Measurements from ENCODE around the gene RHBDF2. TPM values are rescaled to one million over a fixed set of nuclear protein-coding genes. Genes with fewer than 3 reads are reported as not detected.

The RHBDF2 gene
- total RNA-seq, 1 donor from 2014 or later = 30.7 TPM

DNA sequence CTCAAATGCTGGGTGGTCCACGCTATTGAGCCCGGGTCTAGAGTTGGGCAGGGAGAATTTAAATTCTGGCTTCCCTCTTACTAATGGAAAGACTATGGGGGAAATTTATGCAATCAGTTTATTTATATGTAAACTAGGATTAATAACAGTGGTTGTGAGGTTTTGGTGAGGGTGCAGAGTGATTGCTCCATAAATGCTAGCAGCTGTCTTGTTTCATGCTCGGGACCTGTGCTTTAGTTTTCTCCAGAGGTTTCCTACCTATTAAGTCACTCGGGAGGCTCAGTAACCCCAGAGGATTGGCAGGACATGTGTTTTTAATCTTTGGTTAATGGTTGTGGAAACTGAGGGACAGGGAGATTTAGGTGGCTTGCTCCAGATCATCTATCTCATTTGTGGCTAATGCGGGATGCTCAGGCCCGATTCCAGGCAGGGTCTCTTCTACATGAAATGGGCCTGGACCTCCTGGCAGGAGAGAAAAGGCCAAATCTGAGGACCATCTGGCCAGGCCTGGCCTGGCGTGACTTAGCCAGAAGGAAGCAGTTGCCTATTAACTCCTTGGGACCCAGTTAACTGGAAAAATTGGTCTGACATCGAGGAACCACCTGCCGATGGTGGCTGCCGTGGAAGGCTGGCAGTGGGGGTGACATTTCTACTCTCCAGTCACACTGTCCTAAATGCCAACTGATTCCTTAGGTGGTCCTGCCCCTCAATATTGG, 40.7 kb upstream of the RHBDF2 start:
- FAIRE-seq (no peak), DNase-seq (ENCODE audit: low read depth) (no peak)
- Histone ChIP-seq H3K79me2 (ENCODE audit: insufficient read depth, low read length) (no peaks in the 10 kb centered on the region), H2AFZ (ENCODE audit: low read depth, low read length) (no peak overlapping the region), H3K9me3 (ENCODE audit: insufficient read depth, low read depth, low read length) (no peaks in the 10 kb centered on the region), H3K27me3 (ENCODE audit: insufficient read depth, low read length) (peaks cover 20% of the 10 kb centered on the region), H3K9ac (ENCODE audit: low read length) (no peak overlapping the region), H3K27ac (ENCODE audit: low read depth, low read length) (no peak overlapping the region), H3K4me1 (ENCODE audit: insufficient read depth, low read length) (peaks cover 46% of the 10 kb centered on the region), H3K4me2 (ENCODE audit: low read length) (no peak overlapping the region), H4K20me1 (ENCODE audit: insufficient read depth, low read length) (no peaks in the 10 kb centered on the region), H3K36me3 (ENCODE audit: insufficient read depth, low read length) (no peaks in the 10 kb centered on the region), H3K4me3 (ENCODE audit: insufficient read depth, low read depth, low read length) (no peak overlapping the region)
- peaks cover under 1% of the 10 kb centered on the region for H3K36me3 Mint-ChIP-seq (ENCODE audit: low read depth, unreplicated experiment)
- H3K4me3 Mint-ChIP-seq (ENCODE audit: unreplicated experiment) = peak overlapping the region; percentile 66
- H3K9me3 Mint-ChIP-seq (ENCODE audit: unreplicated experiment) = no peaks in the 10 kb centered on the region
- H3K27ac Mint-ChIP-seq (ENCODE audit: unreplicated experiment) = no peak overlapping the region
- TF ChIP-seq EZH2 (IDR thresholded peaks at IDR 0.05; ENCODE audit: insufficient read depth, low read length) = no peak
- TF ChIP-seq, protein P1, sequence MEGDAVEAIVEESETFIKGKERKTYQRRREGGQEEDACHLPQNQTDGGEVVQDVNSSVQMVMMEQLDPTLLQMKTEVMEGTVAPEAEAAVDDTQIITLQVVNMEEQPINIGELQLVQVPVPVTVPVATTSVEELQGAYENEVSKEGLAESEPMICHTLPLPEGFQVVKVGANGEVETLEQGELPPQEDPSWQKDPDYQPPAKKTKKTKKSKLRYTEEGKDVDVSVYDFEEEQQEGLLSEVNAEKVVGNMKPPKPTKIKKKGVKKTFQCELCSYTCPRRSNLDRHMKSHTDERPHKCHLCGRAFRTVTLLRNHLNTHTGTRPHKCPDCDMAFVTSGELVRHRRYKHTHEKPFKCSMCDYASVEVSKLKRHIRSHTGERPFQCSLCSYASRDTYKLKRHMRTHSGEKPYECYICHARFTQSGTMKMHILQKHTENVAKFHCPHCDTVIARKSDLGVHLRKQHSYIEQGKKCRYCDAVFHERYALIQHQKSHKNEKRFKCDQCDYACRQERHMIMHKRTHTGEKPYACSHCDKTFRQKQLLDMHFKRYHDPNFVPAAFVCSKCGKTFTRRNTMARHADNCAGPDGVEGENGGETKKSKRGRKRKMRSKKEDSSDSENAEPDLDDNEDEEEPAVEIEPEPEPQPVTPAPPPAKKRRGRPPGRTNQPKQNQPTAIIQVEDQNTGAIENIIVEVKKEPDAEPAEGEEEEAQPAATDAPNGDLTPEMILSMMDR (IDR thresholded peaks at IDR 0.05; ENCODE audit: insufficient read depth, low read depth, low read length) = no peak
- H3K27me3 Mint-ChIP-seq (ENCODE audit: low read depth, unreplicated experiment) = peaks cover 27% of the 10 kb centered on the region
- H3K4me1 Mint-ChIP-seq (ENCODE audit: low read depth, unreplicated experiment) = peaks cover 29% of the 10 kb centered on the region

DNA sequence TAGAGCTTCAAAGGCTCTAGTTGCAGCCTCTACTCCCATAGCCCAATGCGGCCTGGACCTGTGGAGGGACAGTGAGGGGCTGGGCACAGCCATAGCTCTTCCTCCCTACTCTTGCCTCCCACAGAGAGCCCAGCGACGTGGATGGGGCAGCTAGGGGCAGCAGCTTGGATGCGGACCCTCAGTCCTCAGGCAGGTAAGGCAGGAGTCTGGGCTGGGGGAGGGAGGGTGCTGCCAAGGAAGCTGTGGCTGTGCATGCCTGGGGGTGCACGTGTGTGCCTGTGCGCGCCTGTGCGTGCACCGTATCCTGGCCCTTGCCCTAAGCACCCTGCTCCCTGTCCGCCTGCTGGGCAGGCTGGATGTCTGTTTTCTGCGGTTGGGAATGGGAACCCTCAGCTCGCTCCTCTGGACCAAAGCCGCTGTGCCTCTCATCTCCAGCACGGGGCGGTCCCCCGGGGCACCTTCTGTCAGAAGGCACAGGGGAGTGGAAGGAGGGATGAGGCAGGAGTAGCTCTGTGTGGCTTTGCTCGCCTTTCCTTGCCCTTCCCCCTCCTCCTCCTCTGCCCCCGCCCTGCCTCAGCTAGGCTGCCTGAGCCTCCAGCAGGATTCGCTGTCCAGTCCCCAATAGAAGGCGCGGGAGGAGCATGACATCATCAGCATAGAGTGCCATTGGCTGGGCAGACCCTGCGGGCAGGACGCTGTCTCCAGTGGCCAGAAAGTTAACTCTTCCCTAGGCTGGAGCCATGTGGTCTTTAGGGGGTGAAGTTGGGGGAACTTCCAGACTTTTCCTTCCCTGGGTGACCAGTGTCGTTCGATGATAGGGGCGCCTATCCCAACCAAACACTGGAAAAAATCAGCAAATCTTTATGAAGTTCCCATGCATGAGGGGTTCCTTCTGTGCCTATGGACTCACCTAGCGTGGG, 39.4 kb upstream of the RHBDF2 start:
- Mint-ChIP-seq H3K9me3 (ENCODE audit: unreplicated experiment) (no peaks in the 10 kb centered on the region), H3K4me1 (ENCODE audit: low read depth, unreplicated experiment) (peaks cover 22% of the 10 kb centered on the region), H3K27ac (ENCODE audit: unreplicated experiment) (no peak overlapping the region), H3K4me3 (ENCODE audit: unreplicated experiment) (no peak overlapping the region), H3K36me3 (ENCODE audit: low read depth, unreplicated experiment) (no peaks in the 10 kb centered on the region), H3K27me3 (ENCODE audit: low read depth, unreplicated experiment) (peaks cover 20% of the 10 kb centered on the region)
- Histone ChIP-seq H3K79me2 (ENCODE audit: insufficient read depth, low read length) (no peaks in the 10 kb centered on the region), H3K4me2 (ENCODE audit: low read length) (peak overlapping the region; percentile 84), H3K4me1 (ENCODE audit: insufficient read depth, low read length) (peaks cover 33% of the 10 kb centered on the region), H3K27me3 (ENCODE audit: insufficient read depth, low read length) (peaks cover 20% of the 10 kb centered on the region), H3K9me3 (ENCODE audit: insufficient read depth, low read depth, low read length) (no peaks in the 10 kb centered on the region), H3K9ac (ENCODE audit: low read length) (peak overlapping the region; percentile 58), H4K20me1 (ENCODE audit: insufficient read depth, low read length) (peaks cover 6% of the 10 kb centered on the region), H3K27ac (ENCODE audit: low read depth, low read length) (no peak overlapping the region), H2AFZ (ENCODE audit: low read depth, low read length) (peak overlapping the region; percentile 90), H3K36me3 (ENCODE audit: insufficient read depth, low read length) (no peaks in the 10 kb centered on the region), H3K4me3 (ENCODE audit: insufficient read depth, low read depth, low read length) (peak overlapping the region; percentile 47)
- peak; percentile 90 for DNase-seq (ENCODE audit: low read depth)
- peak; percentile 34 for FAIRE-seq
- TF ChIP-seq, protein P1 (IDR thresholded peaks at IDR 0.05; ENCODE audit: insufficient read depth, low read depth, low read length) = no peak
- no peak for TF ChIP-seq EZH2 (IDR thresholded peaks at IDR 0.05; ENCODE audit: insufficient read depth, low read length)
